GM12872 (cell line): ENCODE measurements around the gene GNG4.

ENCODE experiments used
- TF ChIP-seq, protein P1 (sequence below): IDR thresholded peaks from 3 replicates; pipeline ENCODE4 v1.5.1; 2011; ENCODE audit warnings: low read depth, mild to moderate bottlenecking, low read length, moderate library complexity; ENCODE audit not compliant: insufficient read depth

Gene GNG4

DNA sequence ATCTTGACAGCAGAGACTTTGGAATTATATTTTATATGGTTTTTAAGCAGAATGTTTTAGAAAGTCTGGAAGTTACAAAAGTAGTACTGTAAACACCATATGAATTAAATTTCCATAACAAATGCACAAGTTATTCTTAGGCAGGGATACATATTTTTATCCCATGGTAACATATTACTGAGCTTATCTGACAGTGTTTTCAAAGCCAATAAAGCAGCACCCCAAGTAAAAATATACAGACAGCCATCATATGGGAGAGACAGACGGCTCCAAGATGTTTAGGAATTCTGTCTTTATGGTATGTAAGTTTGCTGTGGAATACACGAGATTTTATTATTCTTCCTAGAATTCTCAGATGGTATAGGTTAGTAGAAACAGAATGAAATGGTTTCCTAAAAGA is 12.0 kb upstream of the GNG4 start:
- TF ChIP-seq, protein P1, sequence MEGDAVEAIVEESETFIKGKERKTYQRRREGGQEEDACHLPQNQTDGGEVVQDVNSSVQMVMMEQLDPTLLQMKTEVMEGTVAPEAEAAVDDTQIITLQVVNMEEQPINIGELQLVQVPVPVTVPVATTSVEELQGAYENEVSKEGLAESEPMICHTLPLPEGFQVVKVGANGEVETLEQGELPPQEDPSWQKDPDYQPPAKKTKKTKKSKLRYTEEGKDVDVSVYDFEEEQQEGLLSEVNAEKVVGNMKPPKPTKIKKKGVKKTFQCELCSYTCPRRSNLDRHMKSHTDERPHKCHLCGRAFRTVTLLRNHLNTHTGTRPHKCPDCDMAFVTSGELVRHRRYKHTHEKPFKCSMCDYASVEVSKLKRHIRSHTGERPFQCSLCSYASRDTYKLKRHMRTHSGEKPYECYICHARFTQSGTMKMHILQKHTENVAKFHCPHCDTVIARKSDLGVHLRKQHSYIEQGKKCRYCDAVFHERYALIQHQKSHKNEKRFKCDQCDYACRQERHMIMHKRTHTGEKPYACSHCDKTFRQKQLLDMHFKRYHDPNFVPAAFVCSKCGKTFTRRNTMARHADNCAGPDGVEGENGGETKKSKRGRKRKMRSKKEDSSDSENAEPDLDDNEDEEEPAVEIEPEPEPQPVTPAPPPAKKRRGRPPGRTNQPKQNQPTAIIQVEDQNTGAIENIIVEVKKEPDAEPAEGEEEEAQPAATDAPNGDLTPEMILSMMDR, result no peak

DNA sequence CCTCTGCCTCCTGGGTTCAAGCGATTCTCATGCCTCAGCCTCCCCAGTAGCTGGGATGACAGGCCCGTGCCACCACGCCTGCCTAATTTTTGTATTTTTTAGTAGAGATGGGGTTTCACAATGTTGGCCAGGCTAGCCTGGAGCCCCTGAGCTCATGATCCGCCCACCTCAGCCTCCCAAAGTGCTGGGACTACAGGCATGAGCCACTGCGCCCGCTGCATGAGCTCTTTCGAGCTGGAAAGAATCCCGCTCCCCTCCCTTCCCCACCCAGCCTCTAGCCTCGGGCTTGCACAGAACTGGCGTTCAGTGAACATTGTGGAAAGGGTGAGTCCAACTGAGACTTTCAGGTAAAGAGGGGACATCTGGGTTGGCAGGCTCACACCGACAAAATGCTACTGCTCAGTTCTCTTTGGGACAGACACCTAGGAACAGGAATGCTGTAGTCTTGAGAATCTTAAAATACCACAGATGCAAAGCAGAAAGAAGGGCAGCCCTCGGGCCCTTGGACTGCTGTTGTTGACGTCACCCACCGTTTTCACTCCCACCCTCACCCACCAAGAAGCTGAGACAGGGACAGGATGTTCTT is 9.7 kb upstream of the GNG4 start:
- TF ChIP-seq, protein P1, result no peak

DNA sequence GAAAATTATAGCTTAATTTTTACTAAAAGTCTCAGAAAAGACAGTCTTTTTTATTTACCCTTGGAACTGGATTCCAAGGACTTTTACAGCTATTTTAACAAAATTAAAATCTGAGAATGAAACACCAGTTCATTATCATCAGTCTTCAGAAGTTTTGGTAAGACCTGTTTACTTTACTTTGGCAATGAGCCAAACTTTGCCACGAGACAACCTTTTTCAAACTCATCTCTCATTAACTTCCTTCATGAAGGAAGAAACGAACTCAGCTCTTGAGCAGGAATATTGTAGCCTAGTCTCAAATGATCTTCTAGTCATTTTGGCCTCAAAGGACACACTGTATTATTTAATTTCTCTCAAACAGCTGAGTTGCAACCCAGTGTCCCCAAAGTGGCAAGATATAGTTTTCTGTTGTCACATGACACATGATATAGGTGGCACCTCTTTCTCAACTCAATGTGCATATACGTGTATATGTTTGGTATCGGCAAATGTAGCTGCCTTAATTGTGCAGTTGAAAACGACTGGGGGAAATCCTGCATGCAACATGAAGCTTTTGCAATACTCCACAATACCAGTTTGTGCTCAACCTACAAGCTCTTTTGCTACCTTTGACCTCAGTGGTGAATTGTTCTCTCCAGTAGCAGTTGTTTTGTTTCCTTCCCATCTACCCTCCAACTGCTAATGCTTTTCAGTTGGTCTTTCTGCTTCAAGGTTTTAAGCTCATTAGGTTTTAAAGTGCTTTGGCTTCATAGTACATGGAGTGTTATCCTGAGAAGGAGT is 8.4 kb upstream of the GNG4 start:
- TF ChIP-seq, protein P1, result no peak

GRCh38 chr1:235657269-235657668 is 7.7 kb upstream of the GNG4 start:
- TF ChIP-seq, protein P1, result no peak

DNA sequence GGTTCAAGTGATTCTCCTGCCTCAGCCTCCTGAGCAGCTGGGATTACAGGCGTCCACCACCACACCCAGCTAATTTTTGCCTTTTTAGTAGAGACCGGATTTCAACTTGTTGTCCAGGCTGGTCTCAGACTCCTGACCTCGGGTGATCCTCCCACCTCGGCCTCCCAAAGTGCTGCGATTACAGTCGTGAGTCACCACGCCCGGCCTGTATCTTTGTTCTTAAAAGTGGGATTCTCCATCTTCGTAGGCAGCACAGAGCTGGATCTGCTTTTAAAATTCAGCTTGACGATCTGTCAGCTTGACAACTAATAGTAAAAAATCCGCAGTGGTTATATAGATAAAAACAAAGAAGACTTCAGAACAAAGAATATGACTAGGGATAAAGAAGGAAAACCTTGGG is 2.8 kb upstream of the GNG4 start:
- TF ChIP-seq, protein P1, result no peak

- TF ChIP-seq, protein P1, result no peak
Observed at GRCh38 chr1:235651170-235651806, 1.7 kb upstream of the GNG4 start.

GRCh38 chr1:235650341-235651169 is 971 bp upstream of the GNG4 start:
- TF ChIP-seq, protein P1, result no peak
